Left lobe of liver (tissue), 2 donors: ENCODE results near the gene HSPBP1. TPM values are rescaled to one million over a fixed set of nuclear protein-coding genes. Genes with fewer than 3 reads are reported as not detected.
"Not testable (repeated sequence)": the region's sequence is repeated elsewhere in the genome, so short reads cannot be mapped to it uniquely, and the experiment has no call there.

Source experiments
- ATAC-seq: fragments of 200-7000 bp; cut with Tn5 transposase; one replicate; pipeline ENCODE4 v1.9.1; 2020; ENCODE audit warnings: mild to moderate bottlenecking, moderate library complexity
- DNase-seq: peaks from one replicate; pipeline ENCODE4 v3.0.0-alpha.2; 2020; ENCODE audit warnings: low spot score
- total RNA-seq: library from RNA; stranded (reverse); gene quantifications from one replicate; pipeline ENCODE4 v1.2.1, GENCODE V29; 2021
- donor health status: DM: no; HTN: no; CAD: no; lungs with moderate emphysema.
- donor health status: DM: no; HTN: yes; CAD: no.

The HSPBP1 gene
- 15.7 TPM for total RNA-seq

GRCh38 chr19:55279770-55280643, at the start of gene HSPBP1:
TSS of gene HSPBP1 (minus strand) at chr19:55280110. CDS start at chr19:55279608, 502 bp downstream.
- DNase-seq = peak; percentile 97
- ATAC-seq = peak; percentile 96

- not testable (repeated sequence) for DNase-seq, ATAC-seq
These were observed 48.9 kb upstream of the HSPBP1 start for GRCh38 chr19:55328774-55329318.

- DNase-seq = no peak
- ATAC-seq = peak; percentile 24
These were observed 45.3 kb upstream of the HSPBP1 start, which contains the start of gene TMEM150B for GRCh38 chr19:55325172-55325571. TSS of gene TMEM150B (minus strand) at chr19:55325341. CDS start at chr19:55321036, 4,305 bp downstream.

- DNase-seq (no peak), ATAC-seq (no peak)
These were observed 44.8 kb upstream of the HSPBP1 start for GRCh38 chr19:55324662-55325061.

GRCh38 chr19:55322204-55322885, 42.4 kb upstream of the HSPBP1 start:
- DNase-seq = no peak
- ATAC-seq = no peak

GRCh38 chr19:55321466-55322137, 41.7 kb upstream of the HSPBP1 start:
- ATAC-seq (no peak), DNase-seq (no peak)

- DNase-seq (no peak), ATAC-seq (no peak)
These were observed 41.0 kb upstream of the HSPBP1 start for GRCh38 chr19:55320844-55321419.

GRCh38 chr19:55319785-55320184, 39.9 kb upstream of the HSPBP1 start:
- DNase-seq (no peak), ATAC-seq (no peak)

- DNase-seq (no peak), ATAC-seq (no peak)
These were observed 36.7 kb upstream of the HSPBP1 start for GRCh38 chr19:55316646-55317045.

- no peak for ATAC-seq
These were observed 36.1 kb upstream of the HSPBP1 start for GRCh38 chr19:55315956-55316525.

GRCh38 chr19:55314396-55314795, 34.5 kb upstream of the HSPBP1 start:
- no peak for ATAC-seq
- no peak for DNase-seq

More at GRCh38 chr19:55315956-55316525, 36.1 kb upstream of the HSPBP1 start:
- no peak for DNase-seq

- DNase-seq = no peak
These were observed 33.0 kb upstream of the HSPBP1 start for GRCh38 chr19:55312621-55313512.

GRCh38 chr19:55311797-55312196, 31.9 kb upstream of the HSPBP1 start:
- ATAC-seq (no peak), DNase-seq (no peak)

More at GRCh38 chr19:55312621-55313512, 33.0 kb upstream of the HSPBP1 start:
- no peak for ATAC-seq

- ATAC-seq (no peak), DNase-seq (no peak)
These were observed 31.5 kb upstream of the HSPBP1 start for GRCh38 chr19:55311397-55311796.

- ATAC-seq (no peak), DNase-seq (no peak)
These were observed 30.6 kb upstream of the HSPBP1 start for GRCh38 chr19:55310498-55310897.

GRCh38 chr19:55309448-55309847, 29.5 kb upstream of the HSPBP1 start:
- no peak for ATAC-seq
- DNase-seq = no peak

GRCh38 chr19:55308281-55308680, 28.4 kb upstream of the HSPBP1 start:
- no peak for DNase-seq
- no peak for ATAC-seq

GRCh38 chr19:55306712-55307111, 26.8 kb upstream of the HSPBP1 start:
- DNase-seq = no peak
- no peak for ATAC-seq

GRCh38 chr19:55305983-55306562, 26.2 kb upstream of the HSPBP1 start:
- DNase-seq (no peak), ATAC-seq (no peak)
